ENCODE results near the gene BACH1.

GRCh38 chr21:29313662-29314408 is 15.1 kb downstream of the BACH1 start:
- no peak for TF ChIP-seq CTCF (IDR thresholded peaks at IDR 0.05; ENCODE audit: extremely low read depth in 1 of 2, insufficient read depth in 1 of 2, low read depth in 1 of 2, low read length in 2 of 2)
- no peak for TF ChIP-seq MYC (IDR thresholded peaks at IDR 0.05; ENCODE audit: low read depth, low read length)
- TF ChIP-seq MAX (IDR thresholded peaks at IDR 0.05; ENCODE audit: insufficient read depth, insufficient read length) = no peak
- no peak for TF ChIP-seq POLR2AphosphoS5 (IDR thresholded peaks at IDR 0.05; ENCODE audit: insufficient read depth, low read depth, low read length)
- no peak for TF ChIP-seq EZH2 (IDR thresholded peaks at IDR 0.05; ENCODE audit: borderline replicate concordance, low read depth, low read length, severe bottlenecking)
- no peak for TF ChIP-seq POLR2A (IDR thresholded peaks at IDR 0.05; ENCODE audit: low read depth, low read length)
- no peak for TF ChIP-seq FOS (IDR thresholded peaks at IDR 0.05; ENCODE audit: borderline replicate concordance, insufficient read depth, low read length)

Measured in endothelial cell of umbilical vein (primary cell).